NT2/D1 (cell line): Measurements from ENCODE around the gene ZFAND2A.
"Not testable (repeated sequence)": the region's sequence is repeated elsewhere in the genome, so short reads cannot be mapped to it uniquely, and the experiment has no call there.

Source experiments
- SUZ12 ChIP-seq: IDR thresholded peaks from 2 replicates; pipeline ENCODE4 v1.6.1; 2011; ENCODE audit not compliant: insufficient read length, insufficient read depth; ENCODE audit errors: extremely low read depth
- YY1 ChIP-seq: IDR thresholded peaks from 2 replicates; pipeline ENCODE4 v1.6.1; 2011; ENCODE audit not compliant: insufficient read length, insufficient read depth
- ZNF274 ChIP-seq: IDR thresholded peaks from 2 replicates; pipeline ENCODE4 v1.6.1; 2011; ENCODE audit warnings: mild to moderate bottlenecking, low read depth, low read length

DNA sequence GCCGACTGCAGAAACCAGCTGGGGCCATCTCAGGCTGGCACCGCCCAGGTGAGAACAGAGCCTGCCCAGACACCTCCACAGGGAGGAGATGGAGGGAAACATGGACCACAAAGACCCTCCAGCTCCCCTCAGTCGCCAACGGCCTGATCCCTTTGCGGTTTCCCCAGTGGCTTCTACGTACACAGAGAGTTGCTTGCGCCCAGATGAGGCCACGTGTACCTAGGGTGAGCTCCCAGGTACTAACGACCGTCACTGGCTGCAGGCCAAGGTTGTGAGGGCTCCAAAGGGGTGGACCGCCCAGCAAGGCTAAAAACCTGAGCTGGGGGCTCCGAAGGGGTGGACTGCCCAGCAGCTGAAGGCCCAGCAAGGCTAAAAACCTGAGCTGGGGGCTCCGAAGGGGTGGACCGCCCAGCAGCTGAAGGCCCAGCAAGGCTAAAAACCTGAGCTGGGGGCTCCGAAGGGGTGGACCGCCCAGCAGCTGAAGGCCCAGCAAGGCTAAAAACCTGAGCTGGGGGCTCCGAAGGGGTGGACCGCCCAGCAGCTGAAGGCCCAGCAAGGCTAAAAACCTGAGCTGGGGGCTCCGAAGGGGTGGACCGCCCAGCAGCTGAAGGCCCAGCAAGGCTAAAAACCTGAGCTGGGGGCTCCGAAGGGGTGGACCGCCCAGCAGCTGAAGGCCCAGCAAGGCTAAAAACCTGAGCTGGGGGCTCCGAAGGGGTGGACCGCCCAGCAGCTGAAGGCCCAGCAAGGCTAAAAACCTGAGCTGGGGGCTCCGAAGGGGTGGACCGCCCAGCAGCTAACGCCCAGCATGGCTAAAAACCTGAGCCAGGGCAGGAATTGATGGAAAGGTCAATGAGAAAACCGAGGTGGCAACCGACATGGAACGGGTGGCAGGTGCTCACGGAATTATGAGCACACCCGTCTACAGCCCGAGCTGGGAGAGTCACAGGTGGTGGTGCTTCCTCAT lies 3.9 kb downstream of the ZFAND2A start:
- not testable (repeated sequence) for TF ChIP-seq YY1, ZNF274, SUZ12
